CD4-positive, alpha-beta T cell treated with Interleukin-12 subunit alpha and Interleukin-12 subunit beta, for 1 hour (primary cell): ENCODE results near the gene CRB3.
A peak's percentile ranks its signal among the peaks of the same experiment; 100 is the strongest.

Source experiments
- DNase-seq: peaks from one replicate; pipeline ENCODE4 v3.0.0-alpha.2; 2020

CRB3 gene

DNA sequence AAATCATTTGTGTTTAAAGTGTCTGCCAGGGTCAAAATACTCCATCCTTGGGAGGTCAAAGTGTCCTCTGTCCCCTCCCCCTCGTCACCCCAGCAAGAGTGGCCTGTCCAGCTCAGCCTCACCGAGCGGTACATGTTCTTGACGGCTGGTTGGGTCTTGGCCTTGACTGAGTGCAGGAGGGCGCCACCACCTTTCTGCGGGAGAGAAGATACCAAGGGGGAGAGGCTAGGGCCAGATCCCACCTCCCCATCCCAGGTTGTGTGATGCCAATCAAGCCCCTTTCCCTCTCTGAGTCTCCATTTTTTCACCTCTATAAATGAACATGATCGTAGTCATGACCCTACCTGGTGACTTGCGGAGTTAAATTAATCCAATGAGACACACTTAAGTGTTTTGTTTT is 6.1 kb downstream of the CRB3 start:
- DNase-seq: no peak

DNA sequence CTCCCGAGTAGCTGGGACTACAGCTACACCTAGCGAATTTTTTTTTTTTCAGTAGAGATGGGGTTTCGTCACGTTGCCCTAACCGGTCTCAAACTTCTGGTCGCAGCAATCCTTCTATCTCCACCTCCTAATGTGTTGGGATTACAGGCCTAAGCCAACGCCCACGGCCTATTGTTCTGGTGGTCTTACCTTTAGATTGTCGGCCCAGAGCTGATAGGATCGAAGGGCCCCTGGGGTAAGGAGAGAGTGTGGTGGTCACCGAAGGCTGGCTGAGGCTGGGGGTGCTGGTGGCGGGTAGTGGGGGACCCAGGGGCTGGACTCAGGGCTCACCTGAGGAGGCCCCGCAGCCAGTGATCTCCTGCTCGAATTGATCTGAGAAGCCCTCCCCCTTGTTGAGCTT is 7.0 kb downstream of the CRB3 start:
- no peak for DNase-seq

DNA sequence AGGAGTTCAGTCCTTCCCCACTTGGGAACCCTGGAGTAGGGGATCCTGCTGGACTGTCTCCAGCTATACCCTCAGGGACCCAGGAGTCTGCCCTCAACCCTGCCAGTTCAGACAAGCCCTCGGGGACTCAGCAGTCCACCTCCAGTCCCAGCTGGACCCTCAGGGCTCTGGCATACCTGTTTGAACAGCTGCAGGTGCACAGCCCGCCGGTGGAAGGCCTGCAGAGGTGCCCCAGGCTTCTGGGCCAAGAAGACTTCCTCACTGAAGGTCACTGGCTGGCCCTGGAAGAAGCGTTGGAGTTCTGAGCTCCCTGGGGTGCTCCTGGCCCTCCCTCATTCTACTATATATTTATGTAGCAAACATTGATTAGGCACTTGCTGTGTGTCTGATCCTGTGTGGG is 8.6 kb downstream of the CRB3 start:
- no peak for DNase-seq

DNA sequence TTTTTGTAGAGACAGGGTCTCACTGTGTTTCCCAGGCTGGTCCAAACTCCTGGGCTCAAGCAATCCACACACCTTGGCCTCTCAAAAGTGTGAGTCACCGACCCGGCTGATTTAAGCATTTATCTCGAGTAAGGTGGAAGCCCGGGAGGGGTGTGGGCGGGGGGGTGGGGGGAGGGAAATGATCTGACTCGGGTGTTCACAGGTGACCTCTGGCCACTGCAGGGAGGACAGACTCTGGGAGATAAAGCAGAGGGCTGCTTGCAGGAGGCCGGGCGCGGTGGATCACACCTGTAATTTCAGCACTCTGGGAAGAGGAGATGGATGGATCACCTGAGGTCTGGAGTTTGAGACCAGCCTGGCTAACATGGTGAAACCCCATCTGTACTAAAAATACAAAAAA is 9.6 kb downstream of the CRB3 start:
- no peak for DNase-seq

DNA sequence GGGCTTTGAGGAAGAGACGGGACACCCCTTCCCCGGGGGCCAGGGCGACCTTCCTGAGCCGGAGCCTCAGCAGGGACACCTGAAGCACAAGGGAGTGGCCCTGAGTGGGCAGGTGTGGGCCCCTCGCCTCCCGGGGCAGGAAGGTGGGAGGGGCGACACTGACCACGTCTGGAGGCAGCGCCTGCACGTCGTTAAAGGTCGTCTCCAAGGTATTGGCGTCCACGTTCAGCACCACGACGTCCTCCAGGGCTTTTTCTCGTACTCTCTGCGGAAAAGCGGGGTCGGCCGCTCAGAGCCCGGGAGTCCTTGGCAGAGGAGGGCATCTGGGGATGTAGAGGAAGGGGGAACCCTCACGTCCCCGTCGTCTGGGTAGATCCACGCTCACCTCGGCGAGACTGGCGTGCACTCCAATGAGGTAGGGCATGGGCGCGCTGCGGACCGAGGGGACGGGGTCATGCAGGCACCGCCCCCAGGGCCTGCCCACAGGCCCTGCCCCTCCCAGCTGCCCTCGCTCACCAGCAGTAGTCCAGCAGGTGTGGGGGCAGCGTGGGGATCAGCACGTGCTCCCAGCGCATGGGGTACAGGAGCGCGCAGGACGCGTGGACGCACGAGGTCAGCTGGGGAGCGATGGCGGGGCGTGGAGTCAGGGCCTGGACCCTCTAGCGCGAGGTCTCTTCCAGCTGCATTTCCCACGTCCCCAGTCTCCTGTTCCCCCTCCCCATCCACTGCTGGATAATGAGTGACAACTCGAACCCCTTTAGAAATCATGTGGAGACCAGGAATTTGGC is 11.4 kb downstream of the CRB3 start:
- no peak for DNase-seq

DNA sequence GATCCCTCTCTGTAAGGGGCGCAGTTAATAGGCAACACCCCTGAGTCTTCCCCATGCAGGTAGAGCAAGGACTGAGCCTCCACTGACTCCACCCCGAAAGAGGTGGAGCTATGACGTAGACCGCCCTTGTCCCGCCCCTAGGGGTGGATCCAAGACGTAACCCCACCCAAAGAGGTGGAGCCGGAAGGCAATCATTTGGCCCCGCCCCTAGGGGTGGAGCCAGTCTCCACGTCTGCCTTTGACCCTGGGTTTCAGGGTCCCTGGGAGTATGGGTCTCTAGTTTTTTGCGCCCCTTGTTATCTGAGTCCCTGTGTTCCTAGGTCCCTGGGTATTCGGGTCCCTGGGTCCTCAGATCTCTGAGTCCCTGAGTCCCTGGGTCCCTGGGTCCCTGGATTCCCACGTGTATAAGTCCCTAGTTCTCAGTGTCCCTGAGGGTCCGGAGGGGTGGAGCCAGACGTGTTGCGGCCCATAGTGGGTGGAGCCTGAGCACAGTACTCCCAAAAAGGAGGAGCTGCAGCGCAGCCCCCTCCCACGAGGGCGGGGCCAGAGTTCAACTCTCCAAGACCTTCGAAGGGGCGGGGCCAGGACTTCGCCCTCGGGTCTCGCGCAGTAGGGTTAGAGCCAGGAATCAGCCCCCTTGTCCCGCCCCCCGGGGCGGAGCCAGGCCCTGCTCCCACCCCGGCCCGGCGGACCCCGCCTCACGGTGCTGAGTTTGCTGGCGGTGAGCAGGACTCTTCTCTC is 12.3 kb downstream of the CRB3 start:
- DNase-seq: peak; percentile 71

DNA sequence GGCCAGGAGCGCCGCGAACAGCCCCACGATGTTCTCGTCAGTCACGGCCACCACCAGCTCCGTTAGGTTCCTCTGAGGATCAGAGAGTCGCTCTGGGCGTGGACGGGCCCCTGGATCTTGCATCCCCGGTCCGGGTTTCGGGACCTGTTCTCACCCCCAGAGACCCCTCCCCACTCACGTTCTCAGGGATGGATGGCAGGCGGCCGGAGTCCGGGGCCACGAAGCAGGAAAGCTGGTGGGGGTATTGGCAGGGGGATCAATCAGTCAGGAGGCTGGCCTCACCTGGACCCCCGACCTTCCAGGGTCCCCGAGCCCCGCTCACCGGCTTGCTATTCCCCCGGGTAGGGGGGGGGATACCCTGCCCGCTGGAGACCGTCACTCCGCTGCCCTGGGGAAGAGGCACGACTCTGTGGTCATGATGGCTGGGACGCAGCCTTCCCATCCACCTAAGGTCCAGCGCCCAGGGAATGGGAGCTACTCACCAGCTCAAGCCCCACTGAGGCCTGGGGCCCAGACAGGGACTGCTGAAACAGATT is 12.9 kb downstream of the CRB3 start:
- no peak for DNase-seq

DNA sequence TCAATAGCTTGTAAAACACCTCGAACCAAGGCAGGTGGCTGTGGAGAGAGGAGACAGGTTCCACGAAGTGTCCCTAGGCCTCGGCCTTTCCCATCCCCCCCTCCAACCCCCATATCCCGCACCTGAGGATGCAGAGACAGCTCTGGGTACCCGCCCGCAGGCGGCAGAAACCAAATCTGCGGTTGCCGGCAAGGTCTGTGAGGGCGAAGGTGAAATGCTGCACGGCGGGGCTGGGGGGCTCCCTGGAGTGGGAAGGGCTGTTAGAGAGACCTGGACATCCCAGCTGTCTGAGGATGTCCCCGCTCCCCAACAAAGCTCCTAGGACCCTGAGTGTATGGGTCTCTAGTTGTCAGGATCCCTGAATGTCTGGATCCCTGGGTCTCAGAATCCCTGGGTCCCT is 14.7 kb downstream of the CRB3 start:
- DNase-seq: no peak

DNA sequence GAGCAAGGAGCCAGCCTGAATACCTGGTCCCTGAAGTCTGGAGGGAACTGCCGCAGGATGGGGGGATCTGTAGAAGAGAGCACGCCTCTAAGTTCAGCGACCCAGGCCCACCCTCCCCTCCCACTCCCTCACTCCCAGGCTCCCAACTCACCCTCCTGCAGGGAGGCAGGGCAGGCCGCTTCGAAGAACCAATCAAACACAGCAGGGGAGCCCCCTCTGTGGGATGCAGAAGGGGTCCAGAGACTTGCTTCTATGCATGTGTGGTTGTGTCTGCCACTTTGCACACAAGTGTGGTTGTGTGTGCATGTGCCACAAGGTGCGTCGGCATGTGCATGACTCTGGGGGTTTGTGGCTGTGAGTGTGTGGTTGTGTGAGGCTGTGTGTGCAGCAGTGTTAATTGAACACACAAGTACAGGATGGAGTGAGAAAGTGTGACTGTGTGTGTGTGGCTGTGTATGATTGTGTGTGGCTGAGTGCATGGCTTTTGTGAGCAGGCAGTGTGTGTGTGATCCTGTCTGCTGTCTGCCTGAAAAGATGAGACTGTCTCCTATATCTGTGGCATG is 15.8 kb downstream of the CRB3 start:
- DNase-seq: no peak

DNA sequence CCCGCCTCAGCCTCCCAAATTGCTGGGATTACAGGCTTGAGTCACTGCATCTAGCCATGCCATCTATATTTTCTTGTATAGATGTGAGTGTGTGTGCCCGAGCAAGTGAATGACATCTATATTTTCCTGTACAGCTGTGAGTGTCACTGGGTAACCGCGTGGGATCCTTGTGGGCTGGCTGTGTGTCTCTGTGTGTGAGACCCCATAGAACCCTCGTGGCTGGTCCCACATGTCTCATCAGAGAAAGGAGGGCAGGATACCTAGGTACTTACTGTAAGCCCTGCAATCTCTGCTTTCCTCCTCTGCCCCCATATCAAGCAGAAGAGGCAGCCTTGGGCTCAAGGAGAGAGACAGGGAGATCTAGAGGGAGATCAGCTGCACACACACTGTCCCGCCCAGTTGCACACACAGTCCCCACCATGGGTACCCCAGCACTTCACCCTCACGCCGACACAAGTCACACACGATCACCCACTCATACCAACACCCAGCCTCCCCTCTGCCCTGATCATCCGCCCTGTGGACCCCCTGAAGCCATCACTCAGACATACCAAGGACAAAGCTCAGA is 16.9 kb downstream of the CRB3 start:
- DNase-seq: peak; percentile 25

DNA sequence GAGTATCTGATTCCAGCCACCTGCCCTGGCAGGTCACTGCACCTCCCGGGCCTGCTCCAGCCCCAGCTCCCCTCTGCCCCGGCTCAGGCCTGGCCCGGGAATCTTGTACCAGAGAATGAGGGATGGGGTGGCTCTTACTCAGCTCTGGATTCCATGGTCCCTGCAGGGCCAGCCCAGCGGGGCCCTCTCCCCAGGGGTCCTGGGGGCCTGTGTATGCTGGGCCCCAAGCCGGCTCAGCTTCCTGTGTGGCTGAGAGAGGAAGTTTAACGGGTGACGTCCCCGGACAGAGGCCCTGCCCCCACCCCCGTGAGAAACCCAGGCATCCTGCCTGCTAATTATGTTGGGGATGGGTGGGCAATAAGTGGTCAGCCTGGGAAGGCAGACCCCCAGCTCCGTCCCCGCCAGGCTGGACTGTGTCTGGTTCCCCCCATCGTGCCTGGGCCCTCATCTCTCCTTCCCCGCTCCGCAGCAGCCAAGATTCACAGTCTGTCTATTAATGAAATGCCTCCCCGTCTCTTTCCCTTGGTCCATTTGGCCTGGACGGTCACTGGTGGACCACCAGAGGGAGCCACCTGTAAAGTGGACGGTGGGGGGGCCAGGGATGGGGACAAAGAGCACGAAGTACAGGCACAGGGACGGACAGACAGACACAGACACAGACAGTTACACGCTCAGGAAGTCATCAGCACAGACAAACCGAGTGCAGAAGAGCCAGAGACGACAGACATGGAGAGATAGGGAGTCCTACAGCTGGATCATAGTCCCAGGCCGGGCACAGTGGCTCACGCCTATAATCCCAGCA is 17.7 kb downstream of the CRB3 start, which contains the start of gene DENND1C:
Gene DENND1C (minus strand): TSS at position 247 of the 802 bp plus-strand sequence. CDS start 92 bp downstream, at position 155.
- peak; percentile 78 for DNase-seq

DNA sequence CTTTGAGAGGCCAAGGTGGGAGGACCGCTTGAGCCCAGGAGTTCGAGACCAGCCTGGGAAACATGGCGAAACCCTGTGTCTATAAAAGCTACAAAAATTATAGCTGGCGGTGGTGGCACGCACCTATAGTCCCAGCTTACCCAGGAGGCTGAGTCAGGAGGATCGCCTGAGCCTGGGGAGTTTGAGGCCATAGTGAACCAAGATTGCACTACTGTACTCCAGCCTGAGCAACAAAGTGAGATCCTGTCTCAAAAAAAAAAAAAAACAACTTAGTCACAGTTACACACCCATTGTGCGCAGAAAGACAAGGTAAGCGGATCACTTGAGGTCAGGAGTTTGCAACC is 18.2 kb downstream of the CRB3 start:
- DNase-seq: no peak

DNA sequence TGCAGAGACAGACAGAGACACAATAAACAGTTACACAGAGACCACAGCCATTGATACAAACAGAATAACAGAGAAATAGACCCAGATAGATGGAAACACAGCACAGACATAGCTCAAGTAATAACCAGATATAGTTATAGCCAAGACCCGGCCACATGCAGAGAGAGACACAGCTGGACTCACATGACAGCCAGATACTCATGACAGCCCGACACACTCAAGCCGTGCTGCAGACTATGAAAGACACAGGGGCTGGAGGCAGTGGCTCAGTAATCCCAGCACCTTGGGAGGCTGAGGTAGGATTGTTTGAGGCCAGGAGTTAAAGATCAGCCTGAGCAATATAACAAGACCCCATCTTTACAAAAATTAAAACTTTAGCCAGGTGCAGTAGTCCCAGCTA is 19.2 kb downstream of the CRB3 start:
- no peak for DNase-seq

DNA sequence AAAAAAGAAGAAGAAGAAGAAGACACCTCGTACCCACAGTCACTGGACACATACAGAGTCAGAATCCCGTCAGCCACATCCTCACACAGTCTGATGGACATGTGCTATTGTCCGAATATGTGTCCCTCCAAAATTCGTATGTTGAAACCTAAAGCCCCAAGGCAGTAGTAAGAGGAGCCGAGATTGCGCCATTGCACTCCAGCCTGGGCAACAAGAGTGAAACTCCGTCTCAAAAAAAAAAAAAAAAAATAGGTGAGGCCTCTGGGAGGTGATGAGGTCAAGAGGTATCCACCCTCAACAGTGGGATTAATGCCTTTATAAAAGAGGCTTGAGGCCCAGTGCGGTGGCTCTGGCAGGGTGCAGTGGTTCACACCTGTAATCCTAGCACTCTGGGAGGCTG is 20.2 kb downstream of the CRB3 start:
- DNase-seq: no peak

DNA sequence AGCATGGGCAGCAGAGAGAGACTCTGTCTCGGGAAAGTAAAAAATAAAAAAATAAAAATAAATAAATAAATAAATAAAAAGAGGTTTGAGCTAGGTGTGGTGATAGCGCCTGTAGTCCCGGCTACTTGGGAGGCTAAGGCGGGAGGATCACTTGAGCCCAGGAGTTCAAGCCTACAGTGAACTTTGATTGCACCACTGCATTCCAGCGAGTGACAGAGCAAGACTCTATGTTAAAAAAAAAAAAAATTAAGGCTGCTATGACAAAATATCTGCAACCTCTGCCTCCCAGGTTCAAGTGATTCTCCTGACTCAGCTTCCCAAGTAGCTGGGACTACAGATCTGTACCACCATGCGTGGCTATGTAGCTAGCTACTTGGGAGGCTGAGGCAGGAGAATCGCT is 20.8 kb downstream of the CRB3 start:
- DNase-seq: no peak

DNA sequence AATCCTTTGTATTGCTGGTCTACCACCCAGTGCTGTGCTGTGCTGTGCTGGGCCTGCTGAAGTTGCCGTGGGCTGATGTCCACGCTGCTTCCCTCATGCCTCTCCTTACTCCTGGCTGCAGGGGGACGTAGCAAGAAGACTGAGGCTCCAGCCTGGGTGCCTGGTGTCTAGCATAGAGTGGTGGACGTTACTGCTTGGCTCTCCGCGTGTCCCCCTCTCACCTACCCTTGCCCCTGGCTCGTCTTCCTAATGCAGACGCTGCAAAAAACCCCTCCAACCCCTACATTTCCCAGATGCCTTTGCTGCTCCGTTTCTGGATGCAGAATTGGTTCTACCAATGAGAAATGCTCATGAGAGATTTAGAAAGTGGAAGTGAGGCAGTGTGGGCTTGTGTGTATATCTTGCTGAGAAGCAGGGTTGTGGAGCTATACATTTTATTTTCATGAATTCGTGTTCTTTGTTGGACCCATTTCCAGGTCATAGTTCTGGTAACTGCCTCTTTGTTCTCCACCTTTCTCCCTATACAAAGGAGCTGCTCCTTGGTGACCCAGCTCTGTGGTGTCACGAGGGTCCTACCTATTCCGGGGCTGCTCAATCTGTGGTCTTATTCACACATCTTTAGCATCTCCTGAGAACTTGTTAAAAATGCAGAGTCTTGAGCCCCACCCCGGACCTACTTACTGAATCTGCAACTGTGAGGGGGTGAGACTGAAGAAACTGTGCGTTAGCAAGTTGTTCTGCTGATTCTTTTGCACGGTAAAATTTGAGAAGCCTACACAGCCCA is 25.4 kb downstream of the CRB3 start:
- peak; percentile 28 for DNase-seq

DNA sequence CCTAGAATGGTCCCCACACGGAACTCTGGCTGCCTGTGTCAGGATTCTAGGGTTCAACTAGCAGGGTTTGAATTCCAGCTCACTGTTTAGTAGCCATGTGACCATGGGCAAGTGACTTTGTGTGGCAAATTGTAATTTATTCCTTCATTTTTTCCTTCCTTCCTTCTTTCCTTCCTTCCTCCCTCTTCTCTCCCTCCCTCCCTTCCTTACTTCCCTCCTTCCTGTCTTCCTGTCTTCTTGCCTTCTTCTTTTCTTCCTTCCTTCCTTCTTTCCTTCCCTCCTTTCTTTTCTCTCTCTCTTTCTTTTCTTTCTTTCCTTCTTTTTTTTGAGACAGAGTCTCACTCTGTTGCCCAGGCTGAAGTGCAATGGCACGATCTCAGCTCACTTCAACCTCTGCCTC is 26.1 kb downstream of the CRB3 start:
- no peak for DNase-seq

DNA sequence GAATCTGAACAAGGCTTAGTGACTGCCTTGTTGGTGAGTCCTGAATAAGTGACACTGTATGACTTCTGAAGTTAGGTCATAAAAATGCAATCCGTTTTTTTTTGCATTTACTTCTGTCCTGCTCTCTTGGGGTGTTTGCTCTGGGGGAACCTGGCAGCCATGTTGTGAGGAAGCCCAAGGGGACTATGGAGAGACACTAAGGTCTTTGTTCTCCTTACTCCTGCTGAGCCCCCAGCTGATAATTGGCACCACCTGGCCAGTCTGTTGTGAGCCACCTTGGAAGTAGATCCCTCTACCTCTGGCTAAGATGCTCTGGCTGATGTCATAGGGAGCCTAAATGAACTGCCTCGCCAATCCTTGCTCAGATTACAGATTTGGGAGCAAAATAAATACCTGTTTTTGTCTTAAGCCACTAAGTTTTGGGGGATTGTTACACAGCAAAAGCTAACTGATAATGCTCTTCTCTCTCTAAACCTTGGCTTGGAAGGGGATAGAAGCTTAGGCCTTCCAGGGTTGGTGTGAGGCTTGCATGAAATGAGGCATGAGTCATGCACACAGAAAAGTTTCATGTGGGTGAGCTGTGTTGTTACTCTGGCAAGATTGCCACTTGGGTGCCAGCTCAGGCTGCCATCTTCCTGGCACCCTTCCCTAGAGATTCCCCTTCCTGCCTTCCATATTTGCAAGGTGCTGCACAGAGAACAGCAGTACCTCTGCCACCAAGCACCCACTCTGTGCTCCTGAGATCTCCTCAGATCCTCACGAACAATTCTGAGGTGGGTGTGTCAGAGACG is 27.9 kb downstream of the CRB3 start:
- no peak for DNase-seq

DNA sequence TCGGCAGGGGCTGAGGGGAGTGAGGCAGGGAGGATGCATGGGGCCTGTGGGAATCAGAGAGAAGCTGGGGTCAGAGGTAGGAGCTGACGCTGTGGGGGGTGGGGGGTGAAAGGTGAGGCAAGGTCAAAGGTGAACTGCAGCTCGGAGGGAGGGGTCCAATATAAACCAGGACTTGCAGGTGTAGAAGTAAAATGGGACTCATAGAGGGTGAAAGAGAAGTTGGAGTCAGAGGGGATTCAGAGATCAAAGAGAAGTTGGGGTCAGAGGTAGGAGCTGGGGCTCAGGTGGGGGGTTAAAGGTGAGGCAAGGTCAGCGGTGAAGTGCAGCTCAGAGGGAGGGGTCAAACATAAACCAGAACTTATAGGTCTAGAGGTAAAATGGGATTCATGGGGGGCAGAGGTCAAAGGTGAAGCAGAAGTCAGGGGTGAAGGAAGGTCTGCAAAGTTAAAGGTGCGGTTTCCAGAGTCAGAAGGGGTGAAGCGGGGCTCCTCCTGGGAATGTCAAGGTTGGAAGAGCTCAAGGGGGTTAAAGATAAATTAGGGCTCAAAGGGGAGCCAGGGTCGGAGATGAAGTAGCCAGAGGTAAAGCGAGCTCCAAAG is 30.5 kb downstream of the CRB3 start:
- no peak for DNase-seq

DNA sequence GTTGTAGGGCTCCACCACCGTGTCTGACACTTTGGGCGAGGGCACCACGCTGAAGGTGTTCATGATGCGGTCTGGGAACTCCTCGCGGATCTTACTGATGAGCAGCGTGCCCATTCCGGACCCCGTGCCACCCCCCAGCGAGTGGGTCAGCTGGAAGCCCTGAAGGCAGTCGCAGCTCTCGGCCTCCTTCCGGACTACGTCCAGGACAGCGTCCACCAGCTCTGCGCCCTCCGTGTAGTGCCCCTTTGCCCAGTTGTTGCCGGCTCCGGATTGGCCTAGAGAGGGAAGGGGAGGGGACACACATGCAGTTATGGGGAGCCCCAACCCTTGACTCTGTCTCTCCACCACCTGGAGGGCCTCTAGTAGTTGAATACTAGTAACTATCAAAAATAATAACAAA is 31.9 kb downstream of the CRB3 start:
- DNase-seq: no peak
